GM12875 (cell line): Measurements from ENCODE around the gene THSD7A.

Experiments used
- H3K4me3 ChIP-seq: one replicate; pipeline ENCODE4 v1.5.1; 2011; ENCODE audit warnings: low read depth, low read length, control low read depth
- CTCF ChIP-seq: IDR thresholded peaks from 2 replicates; pipeline ENCODE4 v1.5.1; 2011; ENCODE audit warnings: low read depth, mild to moderate bottlenecking, control low read depth, inconsistent platforms, low read length, moderate library complexity, borderline replicate concordance; ENCODE audit not compliant: insufficient read depth

Gene THSD7A

GRCh38 chr7:11630355-11630754 lies 201.6 kb downstream of the THSD7A start:
- H3K4me3 ChIP-seq, result no peak overlapping the region
- TF ChIP-seq CTCF, result no peak

GRCh38 chr7:11625669-11626068 lies 206.3 kb downstream of the THSD7A start:
- no peak overlapping the region for H3K4me3 ChIP-seq
- TF ChIP-seq CTCF, result no peak

GRCh38 chr7:11623093-11623678 lies 208.8 kb downstream of the THSD7A start:
- H3K4me3 ChIP-seq, result no peak overlapping the region
- no peak for TF ChIP-seq CTCF

- no peak for TF ChIP-seq CTCF
- H3K4me3 ChIP-seq, result no peak overlapping the region
Measured at GRCh38 chr7:11620406-11621253, 211.4 kb downstream of the THSD7A start.

- no peak for TF ChIP-seq CTCF
- no peak overlapping the region for H3K4me3 ChIP-seq
Measured at GRCh38 chr7:11616466-11616865, 215.5 kb downstream of the THSD7A start.

- no peak for TF ChIP-seq CTCF
- no peak overlapping the region for H3K4me3 ChIP-seq
Measured at GRCh38 chr7:11615174-11615573, 216.8 kb downstream of the THSD7A start.
